Omental fat pad (tissue), 4 donors: ENCODE results near the gene ARF4. TPM values are rescaled to one million over a fixed set of nuclear protein-coding genes. Genes with fewer than 3 reads are reported as not detected.

Source experiments
- ATAC-seq: fragments of 150-250 bp; one replicate; pipeline ENCODE4 v1.9.1; 2016; ENCODE audit warnings: mild to moderate bottlenecking, moderate library complexity; ENCODE audit not compliant: low FRiP score
- DNase-seq: peaks from one replicate; pipeline ENCODE4 v3.0.0-alpha.2; 2019; ENCODE audit warnings: low spot score
- CTCF ChIP-seq, 3 donors: fragments of 450-650 bp; IDR thresholded peaks; one replicate each; pipeline ENCODE4 v1.5.1; 2016 to 2017; ENCODE audit warnings: antibody characterized with exemption in 3 of 3, mild to moderate bottlenecking in 3 of 3, moderate library complexity in 2 of 3
- small RNA-seq: library from RNA; depleted of rRNA; stranded (forward); fragments of <200 nt; gene quantifications from one replicate; pipeline ENCODE3, GENCODE V24; 2016
- total RNA-seq, 4 donors: library from RNA; depleted of rRNA; stranded (reverse); fragments of >200 nt; gene quantifications; one replicate each; pipeline ENCODE4 v1.1.0, GENCODE V29; 2016

Gene ARF4
- total RNA-seq, 4 donors from 2014 or later = 92.4 to 209 (median 136) TPM

- TF ChIP-seq CTCF (IDR thresholded peaks at IDR 0.05) = no peak
- no peak for DNase-seq
- ATAC-seq = no peak
These were observed 50.5 kb downstream of the ARF4 start for GRCh38 chr3:57546616-57547015.

GRCh38 chr3:57545636-57546268, 51.4 kb downstream of the ARF4 start:
- ATAC-seq = peak; percentile 60
- no peak for TF ChIP-seq CTCF (IDR thresholded peaks at IDR 0.05)

GRCh38 chr3:57544181-57545125, 52.7 kb downstream of the ARF4 start, which contains the start of gene DNAH12:
TSS of gene DNAH12 (minus strand) at chr3:57544344. CDS start at chr3:57542870, 1,474 bp downstream.
- no peak for TF ChIP-seq CTCF (IDR thresholded peaks at IDR 0.05)
- ATAC-seq = peak; percentile 56

More at GRCh38 chr3:57545636-57546268, 51.4 kb downstream of the ARF4 start:
- no peak for DNase-seq

GRCh38 chr3:57538465-57538864, 58.7 kb downstream of the ARF4 start:
- ATAC-seq = no peak
- no peak for TF ChIP-seq CTCF (IDR thresholded peaks at IDR 0.05)

More at GRCh38 chr3:57544181-57545125, 52.7 kb downstream of the ARF4 start, which contains the start of gene DNAH12:
- DNase-seq = no peak

GRCh38 chr3:57530071-57530608, 67.0 kb downstream of the ARF4 start:
- no peak for TF ChIP-seq CTCF (IDR thresholded peaks at IDR 0.05)
- DNase-seq = no peak
- ATAC-seq = no peak

More at GRCh38 chr3:57538465-57538864, 58.7 kb downstream of the ARF4 start:
- no peak for DNase-seq

Small RNAs within 50 kb of the gene (small RNA-seq; reads per million reads assigned to genes)
- gene RNU6-108P (not detected), gene RNU6-483P (not detected), gene RNU6ATAC26P (not detected)

Other genes with a start within 250 kb of the ARF4 start
- gene DNAH12, start 53.0 kb downstream of the ARF4 start, total RNA-seq = under 1 TPM in 3 of 4 donors, not detected in 1; 0.19 to 0.72 (median 0.31) TPM
- 10 to 100 TPM; 14.8 to 61.2 (median 21.4) TPM for gene PDE12, start 41.1 kb downstream of the ARF4 start, total RNA-seq
- 10 to 100 TPM; 20.8 to 62.7 (median 21.8) TPM for gene DENND6A, start 95.7 kb upstream of the ARF4 start, total RNA-seq
- 10 to 100 TPM; 42.7 to 72.7 (median 47.1) TPM for gene SLMAP, start 159.0 kb upstream of the ARF4 start, total RNA-seq